Measurements from ENCODE around the gene PLPPR5. TPM values are rescaled to one million over a fixed set of nuclear protein-coding genes. Genes with fewer than 3 reads are reported as not detected.

PLPPR5 gene
- total and polyA plus RNA-seq, 2 experiments from 2014 or later: 0.17 TPM; not detected in 1

DNA sequence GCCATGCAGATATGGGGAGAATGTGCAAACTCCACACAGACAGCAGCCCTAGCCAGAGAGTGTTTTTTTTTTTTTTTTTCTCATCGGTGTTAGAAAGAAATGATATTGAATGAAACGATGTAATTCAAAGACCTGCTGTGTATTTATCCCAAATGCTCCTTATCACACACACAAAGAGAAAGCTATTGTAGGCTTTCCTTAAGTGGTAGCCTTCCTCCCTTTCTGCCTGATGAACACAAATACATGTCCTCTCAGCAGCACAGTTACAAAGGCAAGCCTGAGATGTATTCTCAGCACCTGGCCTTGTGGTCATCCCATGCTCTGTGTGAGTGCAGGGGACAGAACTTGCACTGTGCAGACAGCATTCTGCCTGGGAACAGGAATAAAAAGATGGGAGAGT, 93.8 kb downstream of the PLPPR5 start:
- no peaks in the 10 kb centered on the region for H3K9me3 ChIP-seq (ENCODE audit: low read depth)
- H3K4me1 ChIP-seq (ENCODE audit: insufficient read depth): no peaks in the 10 kb centered on the region
- H4K20me1 ChIP-seq (ENCODE audit: insufficient read depth, poor library complexity, severe bottlenecking): no peaks in the 10 kb centered on the region
- H2AFZ ChIP-seq: no peak overlapping the region
- H3K27me3 ChIP-seq: no peaks in the 10 kb centered on the region
- 67% methylated on average over 2 of the region's 2 CpGs for WGBS (ENCODE audit: low lambda C conversion rate, missing lambda C conversion rate)
- H3K36me3 ChIP-seq (replicated peaks; ENCODE audit: insufficient read depth, low read depth): no peaks in the 10 kb centered on the region
- TF ChIP-seq EZH2phosphoT487 (IDR thresholded peaks at IDR 0.05; ENCODE audit: low read depth, severe bottlenecking, unreplicated experiment) (no peak), EZH2 (IDR thresholded peaks at IDR 0.05; ENCODE audit: borderline replicate concordance) (no peak)
- TF ChIP-seq, protein P1, sequence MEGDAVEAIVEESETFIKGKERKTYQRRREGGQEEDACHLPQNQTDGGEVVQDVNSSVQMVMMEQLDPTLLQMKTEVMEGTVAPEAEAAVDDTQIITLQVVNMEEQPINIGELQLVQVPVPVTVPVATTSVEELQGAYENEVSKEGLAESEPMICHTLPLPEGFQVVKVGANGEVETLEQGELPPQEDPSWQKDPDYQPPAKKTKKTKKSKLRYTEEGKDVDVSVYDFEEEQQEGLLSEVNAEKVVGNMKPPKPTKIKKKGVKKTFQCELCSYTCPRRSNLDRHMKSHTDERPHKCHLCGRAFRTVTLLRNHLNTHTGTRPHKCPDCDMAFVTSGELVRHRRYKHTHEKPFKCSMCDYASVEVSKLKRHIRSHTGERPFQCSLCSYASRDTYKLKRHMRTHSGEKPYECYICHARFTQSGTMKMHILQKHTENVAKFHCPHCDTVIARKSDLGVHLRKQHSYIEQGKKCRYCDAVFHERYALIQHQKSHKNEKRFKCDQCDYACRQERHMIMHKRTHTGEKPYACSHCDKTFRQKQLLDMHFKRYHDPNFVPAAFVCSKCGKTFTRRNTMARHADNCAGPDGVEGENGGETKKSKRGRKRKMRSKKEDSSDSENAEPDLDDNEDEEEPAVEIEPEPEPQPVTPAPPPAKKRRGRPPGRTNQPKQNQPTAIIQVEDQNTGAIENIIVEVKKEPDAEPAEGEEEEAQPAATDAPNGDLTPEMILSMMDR (IDR thresholded peaks at IDR 0.05; ENCODE audit: poor library complexity): no peak
- no peaks in the 10 kb centered on the region for H3K9me2 ChIP-seq (replicated peaks; ENCODE audit: insufficient read depth)
- DNase-seq (ENCODE audit: low spot score): no peak
- no peak overlapping the region for H3K27ac ChIP-seq
- H3K4me2 ChIP-seq: no peak overlapping the region
- H3K4me3 ChIP-seq: no peak overlapping the region
- no peaks in the 10 kb centered on the region for H3K79me2 ChIP-seq

DNA sequence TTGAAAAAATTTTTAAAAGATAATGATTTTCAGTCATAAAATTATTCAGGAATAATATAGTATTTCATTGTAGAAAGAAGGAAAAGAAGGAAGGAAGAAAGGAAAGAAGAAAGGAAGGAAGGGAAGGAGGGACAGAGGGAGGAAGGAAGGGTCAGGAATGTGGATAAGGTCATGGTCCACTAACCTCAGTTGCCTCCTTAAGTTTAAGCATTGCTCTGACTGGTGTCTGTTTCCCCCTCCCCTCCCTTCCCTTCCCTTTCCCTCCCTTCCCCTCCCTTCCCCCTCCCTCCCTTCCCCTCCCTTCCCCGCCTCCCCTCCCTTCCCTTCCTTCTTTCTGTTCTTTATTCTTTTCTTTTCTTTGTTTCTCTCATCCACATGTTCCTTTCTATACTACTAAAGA, 95.7 kb downstream of the PLPPR5 start:
- Histone ChIP-seq H3K36me3 (replicated peaks; ENCODE audit: insufficient read depth, low read depth) (no peaks in the 10 kb centered on the region), H3K27ac (no peak overlapping the region), H2AFZ (no peak overlapping the region), H3K9me3 (ENCODE audit: low read depth) (no peaks in the 10 kb centered on the region), H3K4me2 (no peak overlapping the region), H3K27me3 (no peaks in the 10 kb centered on the region), H4K20me1 (ENCODE audit: insufficient read depth, poor library complexity, severe bottlenecking) (no peaks in the 10 kb centered on the region), H3K4me1 (ENCODE audit: insufficient read depth) (no peaks in the 10 kb centered on the region), H3K9me2 (replicated peaks; ENCODE audit: insufficient read depth) (no peaks in the 10 kb centered on the region), H3K4me3 (no peak overlapping the region), H3K79me2 (no peaks in the 10 kb centered on the region)
- TF ChIP-seq EZH2 (IDR thresholded peaks at IDR 0.05; ENCODE audit: borderline replicate concordance) (no peak), EZH2phosphoT487 (IDR thresholded peaks at IDR 0.05; ENCODE audit: low read depth, severe bottlenecking, unreplicated experiment) (no peak)
- TF ChIP-seq, protein P1 (IDR thresholded peaks at IDR 0.05; ENCODE audit: poor library complexity): no peak
- WGBS (ENCODE audit: low lambda C conversion rate, missing lambda C conversion rate): no CpG with 5 or more reads among the region's 1 CpG
- DNase-seq (ENCODE audit: low spot score): no peak

DNA sequence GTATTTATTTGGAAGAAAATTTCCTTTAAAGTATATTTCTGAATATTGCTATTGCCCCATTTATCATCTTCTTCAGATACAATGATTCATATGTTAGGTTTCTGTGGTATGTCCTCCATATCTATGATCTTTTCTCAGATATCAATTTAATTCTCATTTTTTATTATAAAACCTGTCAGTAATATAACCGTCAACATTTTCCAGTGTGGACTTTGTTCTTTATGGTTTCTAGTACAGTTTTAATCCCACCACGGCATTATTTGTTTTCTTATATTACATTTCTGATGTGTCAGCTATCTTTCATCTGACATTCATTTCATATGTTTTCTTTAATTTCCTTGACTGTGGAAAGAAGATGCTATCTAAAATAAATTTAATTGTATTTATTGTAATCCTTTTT, 97.9 kb downstream of the PLPPR5 start:
- 62% methylated on average over 2 of the region's 2 CpGs for WGBS (ENCODE audit: low lambda C conversion rate, missing lambda C conversion rate)
- Histone ChIP-seq H2AFZ (no peak overlapping the region), H4K20me1 (ENCODE audit: insufficient read depth, poor library complexity, severe bottlenecking) (no peaks in the 10 kb centered on the region), H3K36me3 (replicated peaks; ENCODE audit: insufficient read depth, low read depth) (no peaks in the 10 kb centered on the region), H3K79me2 (no peaks in the 10 kb centered on the region), H3K9me2 (replicated peaks; ENCODE audit: insufficient read depth) (no peaks in the 10 kb centered on the region), H3K4me1 (ENCODE audit: insufficient read depth) (no peaks in the 10 kb centered on the region), H3K4me3 (no peak overlapping the region), H3K9me3 (ENCODE audit: low read depth) (no peaks in the 10 kb centered on the region), H3K27ac (no peak overlapping the region), H3K27me3 (no peaks in the 10 kb centered on the region), H3K4me2 (no peak overlapping the region)
- TF ChIP-seq EZH2phosphoT487 (IDR thresholded peaks at IDR 0.05; ENCODE audit: low read depth, severe bottlenecking, unreplicated experiment) (no peak), EZH2 (IDR thresholded peaks at IDR 0.05; ENCODE audit: borderline replicate concordance) (no peak)
- TF ChIP-seq, protein P1 (IDR thresholded peaks at IDR 0.05; ENCODE audit: poor library complexity): no peak
- no peak for DNase-seq (ENCODE audit: low spot score)

DNA sequence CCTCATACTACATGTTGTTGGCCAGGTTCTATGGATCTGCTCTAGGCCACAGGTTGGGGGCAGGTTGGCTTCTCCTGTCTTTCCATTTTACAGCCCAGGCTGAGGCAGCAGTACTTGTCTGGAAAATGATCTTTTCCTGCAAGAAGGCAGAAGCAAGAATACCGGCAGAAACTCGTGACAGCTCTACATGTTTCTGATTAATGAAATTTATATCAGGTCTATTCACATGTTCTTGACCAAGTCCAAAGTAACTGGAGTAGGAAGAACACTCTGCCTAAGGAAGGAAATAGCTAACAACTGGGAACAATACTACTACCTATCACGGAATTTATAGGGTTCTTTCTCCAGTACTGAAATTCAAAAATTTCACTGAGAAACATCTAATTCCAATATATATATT, 98.3 kb downstream of the PLPPR5 start:
- Histone ChIP-seq H3K4me2 (no peak overlapping the region), H3K36me3 (replicated peaks; ENCODE audit: insufficient read depth, low read depth) (no peaks in the 10 kb centered on the region)
- 88% methylated on average over 3 of the region's 3 CpGs for WGBS (ENCODE audit: low lambda C conversion rate, missing lambda C conversion rate)

More for the DNA sequence above, 98.3 kb downstream of the PLPPR5 start:
- no peak overlapping the region for H2AFZ ChIP-seq
- no peak for DNase-seq (ENCODE audit: low spot score)
- H4K20me1 ChIP-seq (ENCODE audit: insufficient read depth, poor library complexity, severe bottlenecking): no peaks in the 10 kb centered on the region
- no peaks in the 10 kb centered on the region for H3K9me3 ChIP-seq (ENCODE audit: low read depth)
- no peak overlapping the region for H3K4me3 ChIP-seq
- H3K27ac ChIP-seq: no peak overlapping the region
- no peaks in the 10 kb centered on the region for H3K27me3 ChIP-seq
- TF ChIP-seq EZH2 (IDR thresholded peaks at IDR 0.05; ENCODE audit: borderline replicate concordance): no peak
- no peak for TF ChIP-seq EZH2phosphoT487 (IDR thresholded peaks at IDR 0.05; ENCODE audit: low read depth, severe bottlenecking, unreplicated experiment)
- TF ChIP-seq, protein P1 (IDR thresholded peaks at IDR 0.05; ENCODE audit: poor library complexity): no peak
- H3K4me1 ChIP-seq (ENCODE audit: insufficient read depth): no peaks in the 10 kb centered on the region
- H3K79me2 ChIP-seq: no peaks in the 10 kb centered on the region
- no peaks in the 10 kb centered on the region for H3K9me2 ChIP-seq (replicated peaks; ENCODE audit: insufficient read depth)
